Neuronal stem cell (in vitro differentiated cells): ENCODE measurements around the gene MRPL57.
"Not testable (repeated sequence)": the region's sequence is repeated elsewhere in the genome, so short reads cannot be mapped to it uniquely, and the experiment has no call there.

ENCODE experiments used
- DNase-seq: peaks from one replicate; pipeline ENCODE4 v3.0.0-alpha.2; 2013; ENCODE audit warnings: low spot score
- H2AFZ ChIP-seq: one replicate; pipeline ENCODE4 v1.6.1; 2013; ENCODE audit warnings: mild to moderate bottlenecking, low read length, inconsistent platforms
- H2AK5ac ChIP-seq: 2 replicates; pipeline ENCODE4 v1.6.1; 2013; ENCODE audit warnings: low read depth, mild to moderate bottlenecking, inconsistent platforms, low read length, moderate library complexity, mixed read lengths
- H2BK120ac ChIP-seq: 2 replicates; pipeline ENCODE4 v1.6.1; 2013; ENCODE audit warnings: low read depth, mild to moderate bottlenecking, inconsistent platforms, low read length, moderate library complexity, mixed read lengths
- H2BK12ac ChIP-seq: one replicate; pipeline ENCODE4 v1.6.1; 2013; ENCODE audit warnings: low read length, inconsistent platforms
- H2BK15ac ChIP-seq: 2 replicates; pipeline ENCODE4 v1.6.1; 2013; ENCODE audit warnings: mild to moderate bottlenecking, low read length, inconsistent platforms, mixed read lengths
- H2BK5ac ChIP-seq: one replicate; pipeline ENCODE4 v1.6.1; 2013; ENCODE audit warnings: inconsistent platforms, mild to moderate bottlenecking, low read length, moderate library complexity
- H3K14ac ChIP-seq: one replicate; pipeline ENCODE4 v1.6.1; 2013; ENCODE audit warnings: low read length, inconsistent platforms
- H3K18ac ChIP-seq: 2 replicates; pipeline ENCODE4 v1.6.1; 2013; ENCODE audit warnings: low read length, inconsistent platforms
- H3K23ac ChIP-seq: 2 replicates; pipeline ENCODE4 v1.6.1; 2013; ENCODE audit warnings: low read depth, mild to moderate bottlenecking, mixed read lengths, low read length, inconsistent platforms; ENCODE audit not compliant: poor library complexity
- H3K27ac ChIP-seq: replicated peaks from 3 replicates; pipeline ENCODE4 v1.5.1; 2013; ENCODE audit warnings: low read length, inconsistent platforms
- H3K27me3 ChIP-seq, 3 experiments: 2 replicates each; pipeline ENCODE4 v1.6.1; 2013; ENCODE audit warnings: low read length in 3 of 3, mild to moderate bottlenecking in 2 of 3, inconsistent platforms in 1 of 3, low read depth in 1 of 3, mixed read lengths in 1 of 3, moderate library complexity in 1 of 3; ENCODE audit not compliant: control insufficient read depth in 3 of 3, insufficient read depth in 3 of 3
- H3K36me3 ChIP-seq, 2 donors: replicated peaks in 1 of 2; 2 replicates each; pipeline ENCODE4 v1.6.1; 2013; ENCODE audit warnings: low read length in 2 of 2; ENCODE audit not compliant: control insufficient read depth in 2 of 2, insufficient read depth in 2 of 2
- H3K4ac ChIP-seq: 2 replicates; pipeline ENCODE4 v1.6.1; 2013; ENCODE audit warnings: inconsistent platforms, mild to moderate bottlenecking, low read length, moderate library complexity
- H3K4me1 ChIP-seq, 2 donors: 1 replicate in 1 of 2; 2 replicates in 1 of 2; pipeline ENCODE4 v1.6.1; 2013; ENCODE audit warnings: low read length in 2 of 2, low read depth in 1 of 2; ENCODE audit not compliant: control insufficient read depth in 2 of 2, insufficient read depth in 1 of 2
- H3K4me2 ChIP-seq: one replicate; pipeline ENCODE4 v1.6.1; 2013; ENCODE audit warnings: mild to moderate bottlenecking, low read length, inconsistent platforms; ENCODE audit not compliant: insufficient read depth, poor library complexity, severe bottlenecking
- H3K4me3 ChIP-seq, 2 donors: 2 replicates each; pipeline ENCODE4 v1.5.1; 2013; ENCODE audit warnings: low read length in 2 of 2, mild to moderate bottlenecking in 2 of 2, inconsistent platforms in 1 of 2, moderate library complexity in 1 of 2
- H3K79me1 ChIP-seq: one replicate; pipeline ENCODE4 v1.6.1; 2013; ENCODE audit warnings: low read depth, mild to moderate bottlenecking, inconsistent platforms, low read length, moderate library complexity
- H3K9ac ChIP-seq: one replicate; pipeline ENCODE4 v1.6.1; 2013; ENCODE audit warnings: mild to moderate bottlenecking, low read depth, low read length, inconsistent platforms; ENCODE audit not compliant: poor library complexity
- H3K9me3 ChIP-seq, 2 donors: replicated peaks in 1 of 2; 2 replicates each; pipeline versions ENCODE3 to v1.6.1; 2013; ENCODE audit warnings: low read length in 2 of 2, mild to moderate bottlenecking in 2 of 2, inconsistent platforms in 1 of 2, low read depth in 1 of 2, mixed read lengths in 1 of 2, moderate library complexity in 1 of 2; ENCODE audit not compliant: control insufficient read depth in 2 of 2, insufficient read depth in 1 of 2
- H4K8ac ChIP-seq: one replicate; pipeline ENCODE4 v1.6.1; 2013; ENCODE audit warnings: low read depth, mild to moderate bottlenecking, inconsistent platforms, low read length, moderate library complexity
- H4K91ac ChIP-seq: one replicate; pipeline ENCODE4 v1.6.1; 2013; ENCODE audit warnings: low read length, low read depth, mild to moderate bottlenecking, inconsistent platforms; ENCODE audit not compliant: poor library complexity
- WGBS, 2 donors: extraction: QIAGEN DNeasy Blood & Tissue Kit; methylation state at CpG; one replicate each; pipeline ENCODE4 v1.1.7; 2013; ENCODE audit warnings: missing lambda C conversion rate in 2 of 2, mixed read lengths in 1 of 2; ENCODE audit not compliant: insufficient read length in 2 of 2, insufficient replicate concordance in 1 of 2; ENCODE audit errors: extremely low coverage in 2 of 2; 5-methylcytosine and 5-hydroxymethylcytosine counted together

MRPL57 gene

GRCh38 chr13:21135833-21136232, 40.6 kb upstream of the MRPL57 start:
- H3K27me3 ChIP-seq, H3K18ac ChIP-seq, H3K4me3 ChIP-seq, DNase-seq, H3K9me3 ChIP-seq, H3K23ac ChIP-seq, H2AK5ac ChIP-seq, H2BK5ac ChIP-seq, H3K4me2 ChIP-seq, H3K4me1 ChIP-seq, H3K9ac ChIP-seq, H2BK15ac ChIP-seq, H2BK12ac ChIP-seq, H4K91ac ChIP-seq, H3K14ac ChIP-seq, H3K4ac ChIP-seq, H3K79me1 ChIP-seq, H2BK120ac ChIP-seq, H3K36me3 ChIP-seq, H4K8ac ChIP-seq, H3K27ac ChIP-seq: not testable (repeated sequence)
- no CpG with 5 or more reads among the region's 6 CpGs for WGBS, 2 donors
- peak overlapping the region; percentile 71 for H2AFZ ChIP-seq

GRCh38 chr13:21137696-21138095, 38.8 kb upstream of the MRPL57 start:
- no peak overlapping the region for H3K23ac ChIP-seq
- no peak overlapping the region for H2BK120ac ChIP-seq
- H3K4me3 ChIP-seq: no peak overlapping the region
- H3K27me3 ChIP-seq: no peaks in the 10 kb centered on the region
- peaks cover 3% of the 10 kb centered on the region in 2 donors for H3K4me1 ChIP-seq
- H3K9ac ChIP-seq: no peak overlapping the region
- WGBS, 2 donors: no CpG with 5 or more reads among the region's 5 CpGs
- no peak overlapping the region for H4K8ac ChIP-seq
- peak overlapping the region; percentile 63 for H2AK5ac ChIP-seq
- H3K79me1 ChIP-seq: peaks cover 6% of the 10 kb centered on the region
- H3K36me3 ChIP-seq: peaks cover 1 to 11% of the 10 kb centered on the region in 2 donors
- H3K18ac ChIP-seq: no peak overlapping the region
- H2BK12ac ChIP-seq: no peak overlapping the region
- H3K4me2 ChIP-seq: no peak overlapping the region
- no peak overlapping the region for H3K14ac ChIP-seq
- H3K4ac ChIP-seq: no peak overlapping the region
- no peak overlapping the region for H2AFZ ChIP-seq
- no peak overlapping the region for H4K91ac ChIP-seq
- H2BK5ac ChIP-seq: no peak overlapping the region
- H2BK15ac ChIP-seq: no peak overlapping the region
- H3K9me3 ChIP-seq: no peaks in the 10 kb centered on the region
- no peak for DNase-seq
- H3K27ac ChIP-seq: no peak overlapping the region

- DNase-seq: no peak
Measured at GRCh38 chr13:21138561-21138960, 37.9 kb upstream of the MRPL57 start.

DNA sequence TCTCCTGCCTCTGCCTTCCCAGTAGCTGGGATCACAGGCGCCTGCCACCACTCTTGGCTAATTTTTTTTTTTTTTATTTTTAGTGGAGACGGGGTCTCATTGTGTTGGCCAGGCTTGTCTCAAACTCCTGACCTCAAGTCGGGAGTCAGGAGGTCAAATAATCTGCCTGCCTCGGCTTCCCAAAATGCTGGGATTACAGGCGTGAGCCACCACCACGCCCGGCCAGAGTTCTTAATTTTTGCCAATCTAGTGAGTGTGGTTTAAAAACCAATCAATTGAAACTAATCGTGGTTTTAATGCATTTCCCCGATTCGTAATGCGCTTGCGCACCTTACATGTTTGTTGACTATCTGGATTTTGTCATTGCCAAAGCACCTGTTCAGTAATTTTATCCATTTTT, 37.1 kb upstream of the MRPL57 start:
- no peak overlapping the region for H3K4me2 ChIP-seq
- no peak overlapping the region for H3K27ac ChIP-seq
- H3K4me1 ChIP-seq: peaks cover 3% of the 10 kb centered on the region in 2 donors
- H3K4me3 ChIP-seq: peak overlapping the region in 1 of 2 donors; percentile 94
- H3K18ac ChIP-seq: no peak overlapping the region
- no peak overlapping the region for H2BK12ac ChIP-seq
- H4K91ac ChIP-seq: no peak overlapping the region
- WGBS, 2 donors: no CpG with 5 or more reads among the region's 12 CpGs
- H2BK15ac ChIP-seq: no peak overlapping the region
- no peak overlapping the region for H3K9ac ChIP-seq
- H3K14ac ChIP-seq: no peak overlapping the region
- no peak overlapping the region for H4K8ac ChIP-seq
- no peak overlapping the region for H2BK120ac ChIP-seq
- no peaks in the 10 kb centered on the region for H3K27me3 ChIP-seq
- H2AFZ ChIP-seq: peak overlapping the region; percentile 94
- DNase-seq: no peak
- no peak overlapping the region for H2BK5ac ChIP-seq
- no peak overlapping the region for H3K4ac ChIP-seq
- no peak overlapping the region for H3K23ac ChIP-seq
- peaks cover 6% of the 10 kb centered on the region for H3K79me1 ChIP-seq
- no peaks in the 10 kb centered on the region for H3K9me3 ChIP-seq
- peaks cover 5 to 25% of the 10 kb centered on the region in 2 donors for H3K36me3 ChIP-seq
- H2AK5ac ChIP-seq: no peak overlapping the region

More at GRCh38 chr13:21138561-21138960, 37.9 kb upstream of the MRPL57 start:
- H3K9me3 ChIP-seq: no peaks in the 10 kb centered on the region
- no peaks in the 10 kb centered on the region for H3K27me3 ChIP-seq
- no peak overlapping the region for H3K18ac ChIP-seq
- no peak overlapping the region for H2BK5ac ChIP-seq
- H4K8ac ChIP-seq: no peak overlapping the region
- no peak overlapping the region for H2AFZ ChIP-seq
- no peak overlapping the region for H2BK15ac ChIP-seq
- no peak overlapping the region for H3K9ac ChIP-seq
- no peak overlapping the region for H3K23ac ChIP-seq
- H2AK5ac ChIP-seq: no peak overlapping the region
- H3K4me1 ChIP-seq: peaks cover 3% of the 10 kb centered on the region in 2 donors
- no peak overlapping the region for H3K4ac ChIP-seq
- no peak overlapping the region for H3K4me2 ChIP-seq
- no peak overlapping the region for H4K91ac ChIP-seq
- no peak overlapping the region for H2BK120ac ChIP-seq
- no CpG with 5 or more reads among the region's 1 CpG for WGBS, 2 donors
- H3K79me1 ChIP-seq: peaks cover 6% of the 10 kb centered on the region
- H3K36me3 ChIP-seq: peaks cover 5 to 19% of the 10 kb centered on the region in 2 donors
- no peak overlapping the region for H3K14ac ChIP-seq
- H3K4me3 ChIP-seq: no peak overlapping the region
- no peak overlapping the region for H2BK12ac ChIP-seq
- H3K27ac ChIP-seq: no peak overlapping the region
